Hematopoietic multipotent progenitor cell treated with erythropoietin and hydrocortisone succinate and interleukin-3 and kit ligand, for 17 days (in vitro differentiated cells): ENCODE measurements around the gene PLCL2.

Experiments used
- DNase-seq: peaks from one replicate; pipeline ENCODE4 v3.0.0-alpha.2; 2015; ENCODE audit warnings: low spot score

PLCL2 gene

GRCh38 chr3:16865335-16865734 lies 19.4 kb upstream of the PLCL2 start:
- DNase-seq: no peak

- no peak for DNase-seq
Observed at GRCh38 chr3:16866571-16866970, 18.2 kb upstream of the PLCL2 start.

GRCh38 chr3:16868513-16868912 lies 16.2 kb upstream of the PLCL2 start:
- no peak for DNase-seq

DNA sequence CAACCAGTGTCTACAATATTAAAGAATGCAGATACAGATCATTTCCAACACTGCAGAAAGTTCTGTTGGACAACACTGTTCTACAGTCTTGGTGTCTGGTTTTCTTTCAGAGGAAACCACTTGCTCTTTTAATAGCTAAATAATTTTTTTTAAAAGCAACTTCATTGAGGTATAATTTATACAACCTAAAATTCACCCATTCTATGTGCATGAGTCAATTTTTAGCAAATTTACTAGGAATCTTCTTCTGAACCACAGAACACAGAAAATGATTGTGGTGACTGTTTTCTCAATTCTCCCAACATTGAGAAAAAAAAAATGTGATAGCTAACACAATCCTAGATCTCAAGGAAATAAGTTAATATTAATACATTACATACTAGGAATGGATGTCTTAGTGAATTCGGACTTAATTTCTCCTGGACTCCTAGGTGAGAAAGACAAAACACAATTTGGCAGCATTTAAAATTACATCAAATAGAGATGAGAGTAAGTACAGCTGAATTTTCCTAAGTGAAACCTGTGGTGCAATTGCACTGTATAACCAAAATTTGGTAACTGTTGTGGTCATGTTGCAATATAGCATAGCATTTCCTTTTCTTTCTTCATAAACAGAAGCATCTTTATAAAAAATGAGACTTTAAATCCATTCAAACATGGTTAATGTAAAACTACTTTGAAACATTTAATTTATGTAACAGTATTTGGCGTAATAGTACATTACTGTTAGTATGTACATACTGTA lies 15.3 kb upstream of the PLCL2 start:
- DNase-seq: no peak

GRCh38 chr3:16871915-16872842 lies 12.6 kb upstream of the PLCL2 start:
- DNase-seq: no peak

- DNase-seq: no peak
Observed at GRCh38 chr3:16873872-16874271, 10.9 kb upstream of the PLCL2 start.

DNA sequence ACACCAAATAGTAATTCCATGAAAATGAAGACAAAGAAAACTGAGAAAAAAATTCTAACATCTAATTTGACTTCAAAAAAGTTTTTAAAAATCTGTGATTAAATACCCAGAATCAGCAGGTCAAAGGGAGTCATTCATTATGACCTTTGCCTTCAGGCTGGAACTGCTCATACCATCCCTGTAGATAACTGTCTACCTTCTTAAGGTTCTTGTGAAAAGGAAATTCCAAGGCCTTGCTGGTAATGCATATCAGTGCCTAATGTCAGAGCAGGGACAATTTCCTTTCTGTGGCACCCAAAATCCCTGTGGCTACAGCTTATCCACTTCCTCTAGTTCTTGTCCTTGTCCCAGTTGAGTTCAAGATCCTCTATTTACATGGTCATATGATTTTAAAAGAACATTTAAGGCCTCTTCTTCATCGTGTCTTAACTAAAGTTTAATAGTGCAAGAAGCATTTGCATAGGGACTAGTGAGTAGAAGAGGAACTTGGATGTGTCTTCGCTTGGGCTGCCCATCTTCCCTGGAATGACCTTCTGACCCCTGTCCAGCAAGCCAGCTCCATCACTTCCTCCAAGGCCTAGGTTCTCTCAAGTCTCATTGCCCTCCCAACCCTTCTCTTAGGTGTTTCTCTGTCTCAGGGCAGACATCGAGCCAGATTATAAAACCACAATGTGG lies 8.7 kb upstream of the PLCL2 start:
- no peak for DNase-seq

GRCh38 chr3:16877505-16877904 lies 7.2 kb upstream of the PLCL2 start:
- no peak for DNase-seq

GRCh38 chr3:16877911-16878310 lies 6.8 kb upstream of the PLCL2 start:
- no peak for DNase-seq

GRCh38 chr3:16881896-16882630 lies 2.7 kb upstream of the PLCL2 start:
- DNase-seq: no peak

DNA sequence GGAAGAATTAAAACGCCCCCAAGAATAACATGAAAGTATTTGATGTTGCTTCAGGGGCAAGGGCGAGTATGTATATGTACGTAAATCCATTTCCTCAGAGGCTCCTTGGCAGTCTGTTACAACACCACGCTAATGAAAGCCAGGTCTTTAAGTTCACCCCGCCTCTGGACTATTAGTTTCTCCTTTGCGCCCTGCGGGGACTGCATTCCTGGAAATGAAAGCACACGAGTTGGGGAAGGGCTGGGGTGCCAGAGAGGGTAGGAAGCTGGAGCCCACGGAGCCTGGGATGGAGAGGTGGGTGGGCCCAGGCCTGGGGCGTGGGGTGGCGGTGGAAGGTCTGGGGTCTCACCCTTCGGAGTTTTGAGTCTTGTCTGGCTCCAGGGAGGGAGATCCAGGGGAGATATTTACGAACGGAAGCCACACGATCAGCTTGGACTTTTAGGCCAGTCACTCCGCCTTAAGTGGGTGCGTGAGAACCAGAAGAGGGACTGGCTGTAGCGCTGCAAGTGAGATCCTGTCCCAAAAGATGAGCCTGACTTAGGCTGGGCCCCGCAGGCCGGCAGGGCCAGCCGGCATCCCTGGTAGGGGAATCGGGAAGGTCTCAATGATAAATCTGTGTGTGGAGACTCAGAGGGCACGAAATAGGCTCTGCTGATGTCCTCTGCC lies 1.6 kb upstream of the PLCL2 start:
- no peak for DNase-seq

DNA sequence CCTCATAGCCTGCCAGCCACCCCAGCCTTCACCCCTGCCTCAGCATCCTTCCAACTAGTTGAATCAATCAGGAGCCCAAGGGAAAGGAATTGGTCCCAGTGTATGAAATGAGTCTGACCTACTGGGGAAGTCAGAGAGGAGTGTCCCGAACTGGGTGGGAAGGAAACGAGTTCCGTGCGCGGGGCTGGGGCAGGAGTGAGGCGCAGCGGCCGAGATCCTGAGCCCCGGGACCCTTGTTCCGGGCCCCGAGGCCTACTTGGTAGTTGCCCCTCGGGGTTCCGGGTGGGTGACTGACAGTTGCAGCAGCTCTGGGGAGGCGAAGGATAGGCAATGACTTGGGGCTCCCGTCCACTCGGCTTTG lies 1.1 kb upstream of the PLCL2 start:
- no peak for DNase-seq

DNA sequence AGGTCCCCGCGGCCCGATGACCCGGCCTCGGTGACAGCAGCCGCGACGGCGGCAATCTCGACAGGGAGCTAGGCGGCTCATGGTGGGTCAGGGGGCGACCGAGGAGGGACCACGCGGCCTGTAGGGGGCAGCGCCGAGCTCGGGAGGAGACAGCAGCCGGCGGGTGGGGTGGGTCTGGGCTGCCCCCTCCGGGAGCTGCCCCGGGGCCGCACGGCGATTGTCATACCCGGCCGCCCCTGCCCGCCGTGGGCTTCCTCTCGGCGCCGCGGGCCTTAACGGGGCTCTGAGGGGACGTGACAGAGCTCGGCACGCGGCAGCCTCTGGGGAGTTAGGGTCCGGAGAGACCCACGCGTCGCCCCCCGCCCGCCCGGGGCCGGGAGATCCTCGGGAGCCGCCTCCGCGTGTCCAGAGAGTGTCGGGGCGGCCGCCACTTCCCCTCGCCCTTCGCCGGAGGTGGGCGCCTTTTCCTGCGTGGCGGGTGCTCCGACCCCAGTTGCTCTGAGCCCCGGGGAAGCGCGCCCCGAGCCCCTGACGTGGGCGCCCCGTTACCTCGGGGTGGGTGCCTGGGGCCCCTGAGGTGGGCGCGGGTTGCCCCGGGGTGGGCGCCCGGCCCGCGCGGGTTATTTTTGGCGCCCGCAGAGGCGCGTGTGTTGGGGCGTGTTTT lies 539 bp upstream of the PLCL2 start:
- DNase-seq: peak; percentile 45

GRCh38 chr3:16885593-16886302 lies 993 bp downstream of the PLCL2 start:
- DNase-seq: peak; percentile 46

- DNase-seq: peak; percentile 71
Observed at GRCh38 chr3:16886303-16886683, 1.5 kb downstream of the PLCL2 start.

DNA sequence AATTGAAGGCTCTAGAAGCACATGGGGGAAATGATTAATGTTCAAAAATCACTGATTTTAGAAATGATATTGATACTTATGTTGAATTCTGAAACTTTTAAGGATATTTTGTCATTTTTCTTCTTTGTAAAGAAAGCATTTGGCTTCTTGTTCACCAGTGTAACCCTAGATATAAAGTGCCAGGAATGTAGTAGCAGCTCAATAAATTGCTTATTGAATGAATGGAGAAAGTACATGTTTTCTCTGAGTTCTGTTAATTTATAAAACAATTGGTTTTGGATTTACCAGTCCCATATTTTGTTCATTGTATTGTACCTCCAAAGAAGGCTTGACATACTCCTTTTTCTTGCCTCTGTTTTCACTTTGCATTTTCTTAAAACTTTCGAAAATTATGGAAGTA lies 2.4 kb downstream of the PLCL2 start:
- no peak for DNase-seq

GRCh38 chr3:16888356-16888755 lies 3.6 kb downstream of the PLCL2 start:
- no peak for DNase-seq

GRCh38 chr3:16888785-16889607 lies 4.2 kb downstream of the PLCL2 start:
- DNase-seq: no peak

DNA sequence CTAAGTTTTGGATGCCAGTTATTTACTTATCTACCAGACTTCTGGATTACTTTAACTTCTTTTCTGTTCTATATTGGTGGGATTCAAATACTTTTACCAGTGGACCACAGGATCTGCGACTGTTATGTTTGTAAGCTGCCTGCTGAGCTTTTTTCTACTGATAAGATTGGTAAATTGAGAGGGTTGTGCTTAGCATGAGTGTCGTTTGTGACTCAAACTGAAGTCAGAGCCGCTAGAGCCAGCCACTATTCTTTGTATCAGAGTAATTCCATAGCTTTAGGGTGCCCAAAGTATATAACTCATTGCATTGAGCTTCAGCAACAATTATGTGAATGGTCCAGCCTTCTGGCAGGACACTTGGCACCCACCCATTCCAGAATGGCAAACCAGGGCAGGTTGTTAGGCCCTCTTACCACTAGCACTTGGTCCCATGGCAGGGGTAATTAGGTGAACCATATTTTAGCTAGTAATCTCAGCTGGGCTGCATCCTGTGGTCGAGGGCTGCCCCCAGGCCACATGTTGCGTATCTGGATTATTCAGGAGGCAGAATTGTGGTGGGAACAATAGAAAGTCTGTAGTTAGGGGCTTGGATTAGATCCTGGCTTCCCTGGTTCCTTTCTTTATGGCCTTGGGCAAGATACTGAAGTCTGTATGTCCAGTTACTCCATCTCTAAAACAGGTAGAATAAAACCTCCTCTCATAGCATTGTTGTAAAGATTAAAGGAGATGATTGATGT lies 6.0 kb downstream of the PLCL2 start:
- DNase-seq: no peak
